HG03135 (cell line): Measurements from ENCODE around the gene ADD3.

Source experiments
- ATAC-seq: cut with Tn5 transposase; IDR thresholded peaks from one replicate; pipeline ENCODE4 v1.9.1; 2021; ENCODE audit warnings: mild to moderate bottlenecking, moderate library complexity; ENCODE audit not compliant: unreplicated experiment

Gene ADD3, protein sequence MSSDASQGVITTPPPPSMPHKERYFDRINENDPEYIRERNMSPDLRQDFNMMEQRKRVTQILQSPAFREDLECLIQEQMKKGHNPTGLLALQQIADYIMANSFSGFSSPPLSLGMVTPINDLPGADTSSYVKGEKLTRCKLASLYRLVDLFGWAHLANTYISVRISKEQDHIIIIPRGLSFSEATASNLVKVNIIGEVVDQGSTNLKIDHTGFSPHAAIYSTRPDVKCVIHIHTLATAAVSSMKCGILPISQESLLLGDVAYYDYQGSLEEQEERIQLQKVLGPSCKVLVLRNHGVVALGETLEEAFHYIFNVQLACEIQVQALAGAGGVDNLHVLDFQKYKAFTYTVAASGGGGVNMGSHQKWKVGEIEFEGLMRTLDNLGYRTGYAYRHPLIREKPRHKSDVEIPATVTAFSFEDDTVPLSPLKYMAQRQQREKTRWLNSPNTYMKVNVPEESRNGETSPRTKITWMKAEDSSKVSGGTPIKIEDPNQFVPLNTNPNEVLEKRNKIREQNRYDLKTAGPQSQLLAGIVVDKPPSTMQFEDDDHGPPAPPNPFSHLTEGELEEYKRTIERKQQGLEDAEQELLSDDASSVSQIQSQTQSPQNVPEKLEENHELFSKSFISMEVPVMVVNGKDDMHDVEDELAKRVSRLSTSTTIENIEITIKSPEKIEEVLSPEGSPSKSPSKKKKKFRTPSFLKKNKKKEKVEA

DNA sequence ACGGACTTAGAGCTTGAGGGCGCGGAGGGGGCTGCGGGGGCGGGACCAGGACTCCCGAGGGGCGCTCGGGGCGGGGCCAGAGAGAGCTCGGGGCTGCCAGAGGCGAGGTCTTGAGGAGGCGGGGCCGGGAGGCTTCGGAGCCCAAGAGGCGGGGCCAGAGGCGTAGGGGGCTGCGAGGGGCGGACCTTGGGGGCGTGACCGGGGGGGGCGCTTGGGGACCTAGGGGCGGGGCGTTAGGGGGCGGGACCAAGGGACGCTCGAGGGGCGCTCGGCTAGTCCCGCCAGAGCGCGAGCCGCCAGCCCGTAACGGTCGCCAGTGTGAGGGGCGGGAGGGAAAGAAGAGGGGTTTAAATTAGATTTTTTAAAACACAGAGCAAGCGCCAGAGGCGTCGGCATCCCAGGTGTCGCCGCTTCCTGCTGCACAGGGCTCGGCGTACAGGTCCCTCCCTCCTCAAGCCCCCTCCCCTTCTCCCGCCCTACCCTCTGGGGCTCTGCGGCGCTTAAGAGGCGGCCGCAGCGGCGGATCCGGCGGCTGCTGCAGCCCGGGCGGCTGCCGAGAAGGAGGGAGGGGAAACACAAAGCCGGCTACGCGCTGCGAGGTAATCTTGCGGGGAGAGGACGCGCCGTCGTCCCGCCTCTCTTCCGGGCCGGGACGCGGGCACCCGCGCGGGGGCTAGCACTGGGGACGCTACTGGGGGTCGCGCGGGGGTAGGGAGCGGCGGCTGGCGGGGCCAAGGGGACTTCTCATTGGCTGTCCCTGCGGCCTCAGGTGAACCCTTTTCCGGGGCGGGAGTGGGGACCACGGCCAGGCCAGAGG, at the start of gene ADD3:
ADD3 (plus strand) TSS at position 284 of the 817 bp plus-strand sequence. CDS start 92,670 bp downstream, outside the sequence.
- ATAC-seq, result peak; percentile 67

DNA sequence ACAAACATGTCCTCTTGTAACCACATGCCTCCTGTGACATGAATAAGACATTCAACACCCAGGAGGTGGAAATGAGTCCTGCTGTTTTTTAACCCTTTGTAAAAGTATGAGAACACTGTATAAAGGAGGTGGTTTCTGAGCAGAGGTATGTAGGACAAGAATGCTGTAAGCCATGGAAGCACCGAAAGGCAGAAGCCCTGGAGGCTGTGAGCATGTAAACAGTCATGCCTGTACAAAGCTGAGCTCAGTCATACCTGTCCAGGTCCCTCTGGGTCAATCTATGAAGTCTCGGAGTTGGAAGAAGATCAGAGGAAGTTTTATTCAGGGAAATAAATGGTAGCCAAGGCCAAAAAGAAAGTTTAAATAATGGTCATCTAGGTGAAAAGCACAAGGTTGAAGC, 49.7 kb upstream of the ADD3 start:
- no peak for ATAC-seq

DNA sequence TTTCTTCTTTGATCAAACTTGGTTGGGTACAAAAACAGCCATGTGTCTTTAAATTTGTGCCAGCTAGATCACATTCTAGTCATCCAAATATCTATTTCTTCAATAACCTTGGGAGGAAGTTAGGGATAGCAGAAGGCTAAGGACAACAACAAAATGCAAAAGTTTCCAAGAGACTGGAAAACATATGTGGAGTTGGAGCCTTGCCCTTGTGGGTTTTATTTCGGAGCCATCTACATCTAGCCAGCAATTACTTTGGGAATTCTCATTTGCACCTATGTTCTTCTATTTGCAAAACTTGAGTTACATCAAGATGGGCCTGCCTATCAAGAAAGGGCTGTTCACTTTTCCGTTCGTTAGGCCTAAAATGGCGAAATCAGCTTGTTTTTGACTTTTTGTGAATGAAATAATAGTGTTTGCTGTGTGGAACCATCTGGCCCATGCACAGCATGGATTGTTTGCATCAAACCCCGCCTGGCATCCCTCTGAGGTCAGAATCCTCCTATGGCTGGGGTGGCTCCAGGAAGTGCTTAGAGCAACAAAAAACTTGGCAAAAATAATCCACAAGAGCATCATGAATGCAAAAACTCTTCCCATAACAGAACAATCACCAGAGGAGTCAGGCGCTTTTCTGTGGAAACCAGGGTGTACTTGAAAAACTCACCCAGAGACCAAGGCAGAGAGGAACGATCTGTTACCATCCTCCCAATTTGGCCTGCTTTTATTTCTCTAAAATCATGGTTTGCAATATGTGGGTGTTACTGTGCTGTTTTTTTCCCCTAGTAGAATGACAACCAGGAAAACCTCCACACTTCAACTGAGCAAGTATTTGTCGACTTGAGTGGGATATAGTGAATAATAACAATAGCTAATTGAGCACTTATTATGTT, 48.3 kb upstream of the ADD3 start:
- ATAC-seq, result no peak

DNA sequence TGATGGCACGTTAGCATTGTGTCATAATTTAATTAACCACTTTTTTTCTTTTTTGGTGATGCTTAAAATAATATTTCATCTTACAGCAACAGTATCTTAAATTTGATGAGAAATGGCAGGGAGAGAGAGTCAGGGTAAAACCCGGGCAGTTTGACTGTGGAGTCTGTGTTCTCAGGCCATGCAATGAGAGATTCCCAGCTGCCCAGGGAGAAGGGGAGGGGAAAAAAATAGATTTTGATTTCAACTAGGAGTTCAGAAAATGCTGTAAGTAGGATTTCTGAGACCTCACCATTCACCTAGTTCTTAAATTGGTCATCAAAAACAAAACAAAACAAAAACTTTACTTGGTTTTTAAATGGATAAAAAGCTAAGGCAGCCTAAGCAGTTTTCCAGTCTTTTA, 47.1 kb upstream of the ADD3 start:
- no peak for ATAC-seq

DNA sequence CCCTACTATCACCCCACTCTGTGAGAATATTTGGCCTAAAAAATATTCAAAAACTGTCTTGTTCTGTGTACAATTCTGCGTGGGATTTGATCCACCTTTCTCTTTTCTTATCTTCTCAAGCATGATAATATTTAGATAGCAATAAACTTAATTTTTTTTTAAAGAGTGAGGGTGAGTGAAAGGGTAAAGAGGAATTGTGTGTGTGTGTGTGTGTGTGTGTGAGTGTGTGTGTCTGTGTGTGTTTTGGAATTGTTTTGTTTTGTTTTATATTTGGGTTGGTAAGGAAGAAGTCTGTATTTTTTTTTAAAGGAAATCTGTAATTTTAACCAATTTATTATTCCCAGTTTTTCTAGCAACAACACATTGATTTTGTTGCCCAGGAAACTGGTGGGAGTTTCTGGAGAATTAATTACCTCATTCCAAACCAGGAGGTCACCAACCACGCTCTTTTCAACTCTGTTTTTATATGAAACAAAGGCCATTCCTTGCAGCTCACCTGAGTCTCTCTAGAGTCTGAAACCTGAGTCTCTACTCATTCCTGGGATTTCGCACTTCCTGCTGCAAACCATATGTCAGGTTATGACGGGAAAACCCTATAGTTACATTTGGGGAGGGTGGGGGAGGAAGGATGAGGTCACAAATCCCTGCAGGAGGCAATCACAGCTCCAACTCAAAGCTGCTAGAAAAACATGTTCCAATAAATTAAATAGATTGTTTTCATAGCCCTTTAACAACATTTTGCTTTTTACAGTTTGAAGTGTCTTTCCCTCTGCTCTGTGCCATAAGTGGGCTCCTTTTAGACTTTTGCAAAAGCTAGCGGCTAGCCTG, 46.4 kb upstream of the ADD3 start:
- no peak for ATAC-seq

DNA sequence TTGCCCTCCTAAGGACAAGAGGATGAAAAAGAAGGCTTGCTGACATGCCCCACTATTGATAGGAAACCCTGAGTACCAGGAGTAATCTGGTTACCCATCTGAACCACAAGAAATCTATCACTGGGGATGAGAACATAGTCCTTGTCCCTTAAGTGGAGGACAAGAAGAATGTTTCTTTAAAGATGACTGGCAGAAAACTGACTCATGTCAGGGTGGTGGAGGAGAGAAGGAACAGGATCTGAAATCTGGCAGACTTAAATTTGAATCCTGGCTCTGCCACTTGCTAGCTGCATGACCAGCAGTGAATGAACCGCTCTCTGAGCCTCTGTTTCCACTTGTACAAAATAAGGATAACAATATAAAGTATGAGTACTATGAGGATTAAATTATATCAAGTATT, 45.5 kb upstream of the ADD3 start:
- ATAC-seq, result no peak

DNA sequence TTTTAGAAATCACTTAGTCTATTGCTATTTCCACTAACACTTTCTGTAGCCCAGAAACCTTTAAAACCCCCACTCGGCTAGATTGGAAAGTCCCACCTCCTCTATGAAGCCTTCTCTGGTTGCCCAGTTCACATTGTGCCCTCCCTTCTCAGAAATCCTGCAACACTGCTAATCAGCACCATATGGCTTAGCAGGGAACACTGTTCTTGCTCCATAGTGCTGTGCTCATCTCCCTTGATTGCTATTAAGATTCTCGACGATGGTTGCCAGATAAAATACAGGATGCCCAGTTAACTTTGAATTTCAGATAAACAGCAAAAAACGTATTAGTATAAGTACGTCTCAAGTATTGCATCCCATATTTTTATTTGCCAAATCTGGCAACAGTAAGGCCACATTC, 44.3 kb upstream of the ADD3 start:
- no peak for ATAC-seq

DNA sequence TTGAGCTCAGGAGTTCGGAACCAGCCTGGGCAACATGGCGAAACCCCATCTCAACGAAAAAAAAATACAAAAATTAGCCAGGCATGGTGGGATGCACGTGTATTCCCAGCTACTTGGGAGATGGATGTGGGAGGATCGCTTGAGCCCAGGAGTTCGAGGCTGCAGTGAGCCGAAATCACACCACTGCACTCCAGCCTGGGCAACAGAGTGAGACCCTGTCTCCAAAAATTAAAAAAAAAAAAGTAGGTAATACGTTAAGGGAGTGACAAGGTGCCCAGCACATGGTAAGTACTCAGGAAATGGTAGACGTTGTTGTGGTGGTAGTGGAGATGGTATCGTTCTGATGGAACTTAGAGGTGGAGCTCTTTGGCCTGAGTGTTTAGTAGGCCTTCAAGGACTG, 43.5 kb upstream of the ADD3 start:
- no peak for ATAC-seq

DNA sequence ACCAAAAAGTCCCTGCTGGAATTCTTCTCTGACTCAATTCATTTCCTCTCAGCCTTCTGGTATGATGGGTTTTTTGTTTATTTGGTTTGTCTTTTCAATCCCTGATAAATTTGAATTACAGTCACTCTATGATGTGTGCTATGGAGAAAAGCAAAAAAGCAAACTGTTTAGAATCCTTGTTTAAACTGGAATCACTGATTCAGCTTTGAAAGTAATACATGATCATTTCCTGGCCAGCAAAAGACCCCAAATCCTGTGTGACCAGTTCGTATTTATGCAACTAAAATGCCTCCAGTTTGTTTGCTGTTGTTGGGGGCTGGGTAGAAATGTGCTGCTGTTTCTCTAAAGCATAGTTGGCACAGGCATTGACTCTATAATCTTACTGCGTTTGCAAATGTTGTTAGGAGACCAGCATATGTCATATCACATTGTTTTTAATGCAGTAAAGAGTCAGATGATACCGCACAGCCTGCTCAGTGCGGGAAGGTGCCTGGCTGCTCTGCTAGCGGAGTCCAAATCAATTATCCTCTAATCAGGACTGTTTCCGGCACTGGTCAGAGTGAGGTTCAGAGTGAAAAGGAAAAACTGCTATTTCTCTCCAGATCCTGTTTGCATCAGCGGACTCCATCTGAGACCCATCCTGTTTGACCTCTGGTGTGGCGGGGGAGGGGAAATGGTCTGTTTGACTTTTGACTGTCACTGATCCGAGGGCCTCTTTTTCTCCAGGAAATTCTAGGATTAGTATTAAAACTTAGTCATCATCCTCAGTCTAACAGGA, 40.6 kb upstream of the ADD3 start:
- ATAC-seq, result no peak

DNA sequence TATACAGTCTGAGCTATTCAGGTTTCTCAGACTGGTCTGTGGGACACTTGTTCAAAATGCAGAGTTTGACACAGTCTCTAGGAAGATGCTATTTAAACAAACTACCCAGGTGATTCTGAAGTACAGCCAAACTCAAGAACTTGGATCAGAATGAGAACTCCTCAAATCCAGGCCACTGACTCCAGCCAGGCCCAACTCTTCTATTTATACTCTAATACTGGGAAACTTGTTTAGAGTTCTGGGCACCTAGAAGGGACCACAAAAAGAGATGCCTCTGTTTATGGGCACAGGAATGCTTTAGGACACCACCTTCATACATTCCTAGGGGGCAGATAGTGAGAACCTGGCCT, 40.1 kb upstream of the ADD3 start:
- no peak for ATAC-seq

DNA sequence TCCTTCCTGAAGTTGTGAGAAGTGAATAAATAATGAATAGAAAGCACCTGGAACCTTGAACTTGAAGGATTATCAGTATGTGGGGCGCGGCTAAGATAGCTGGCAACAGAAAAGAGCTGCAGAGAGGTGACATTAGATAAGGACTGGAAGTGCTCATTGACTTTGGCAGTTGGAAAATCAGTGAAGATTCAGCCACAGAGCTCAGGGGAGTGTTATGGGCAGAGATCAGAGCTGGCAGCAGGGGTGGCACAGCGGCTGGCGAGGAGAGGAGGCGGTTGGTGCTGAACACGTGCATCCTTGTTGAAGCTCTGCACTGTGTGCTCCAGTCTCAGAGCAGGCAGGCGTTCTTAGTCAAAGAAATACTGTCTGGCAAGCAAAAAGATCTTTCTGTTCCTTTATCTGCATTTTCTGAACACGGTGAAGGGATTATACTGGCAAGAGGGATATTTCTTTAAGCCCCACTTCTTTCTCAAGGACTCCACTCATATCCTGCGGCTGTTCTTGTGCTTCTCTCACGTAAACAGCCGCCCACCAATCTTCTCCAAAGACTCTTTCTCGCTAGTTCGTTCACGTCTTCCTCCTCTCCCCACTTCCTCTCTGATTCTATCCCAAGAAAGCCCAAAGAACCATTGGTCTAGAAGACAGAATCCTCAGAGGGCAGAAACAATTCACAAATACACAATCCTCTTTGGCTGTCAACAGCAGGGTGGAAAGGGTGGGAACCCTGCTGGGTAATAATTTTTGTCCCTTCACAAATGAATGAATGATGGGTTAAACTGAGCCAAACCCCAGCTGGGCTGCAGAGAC, 38.6 kb upstream of the ADD3 start:
- no peak for ATAC-seq

DNA sequence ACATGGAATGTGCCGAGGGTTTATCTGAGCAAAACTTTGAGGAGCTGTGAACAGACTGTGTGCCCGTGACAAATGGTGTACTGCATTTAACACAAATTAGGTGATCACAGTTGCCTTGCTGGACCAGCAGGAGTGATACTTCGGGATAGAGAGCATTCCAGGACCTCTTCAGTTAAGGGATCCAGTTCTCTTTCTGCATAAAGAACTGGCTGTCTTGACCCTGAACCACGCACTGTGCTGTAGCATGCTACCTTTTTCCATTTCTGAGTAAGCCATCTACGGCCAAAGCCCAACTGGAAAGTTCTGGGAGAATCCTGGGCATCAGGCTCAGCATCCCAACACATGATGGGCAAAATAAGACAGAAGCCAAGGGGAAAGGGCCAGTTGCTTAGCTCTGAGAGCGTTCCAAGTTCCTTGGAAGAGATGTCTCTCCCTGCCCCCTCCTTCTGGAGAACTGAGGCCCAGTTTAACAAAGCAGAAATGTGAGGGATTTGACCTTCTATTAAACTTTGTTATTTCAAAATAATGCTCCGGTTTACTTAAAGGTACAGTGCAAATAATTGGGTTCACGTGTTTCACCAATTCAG, 37.9 kb upstream of the ADD3 start:
- ATAC-seq, result no peak

DNA sequence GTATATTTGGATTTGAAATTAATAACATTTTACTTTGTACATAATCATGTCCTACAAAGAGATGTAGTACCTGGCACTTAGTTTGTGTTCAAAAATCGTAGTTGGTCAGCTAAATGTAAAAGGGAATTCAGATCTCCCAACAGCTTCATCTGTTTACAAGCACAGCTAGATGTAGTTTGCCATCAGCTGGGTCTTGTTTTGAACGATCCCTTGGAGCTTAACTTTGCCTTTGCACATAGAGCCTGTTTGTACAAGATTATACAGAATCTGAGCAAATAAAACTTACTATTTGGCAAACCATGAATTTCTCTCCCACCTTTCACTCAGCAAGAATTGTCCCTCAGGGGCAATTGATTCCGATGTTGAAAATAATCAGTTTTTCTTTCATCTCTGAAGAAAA, 36.1 kb upstream of the ADD3 start:
- no peak for ATAC-seq

DNA sequence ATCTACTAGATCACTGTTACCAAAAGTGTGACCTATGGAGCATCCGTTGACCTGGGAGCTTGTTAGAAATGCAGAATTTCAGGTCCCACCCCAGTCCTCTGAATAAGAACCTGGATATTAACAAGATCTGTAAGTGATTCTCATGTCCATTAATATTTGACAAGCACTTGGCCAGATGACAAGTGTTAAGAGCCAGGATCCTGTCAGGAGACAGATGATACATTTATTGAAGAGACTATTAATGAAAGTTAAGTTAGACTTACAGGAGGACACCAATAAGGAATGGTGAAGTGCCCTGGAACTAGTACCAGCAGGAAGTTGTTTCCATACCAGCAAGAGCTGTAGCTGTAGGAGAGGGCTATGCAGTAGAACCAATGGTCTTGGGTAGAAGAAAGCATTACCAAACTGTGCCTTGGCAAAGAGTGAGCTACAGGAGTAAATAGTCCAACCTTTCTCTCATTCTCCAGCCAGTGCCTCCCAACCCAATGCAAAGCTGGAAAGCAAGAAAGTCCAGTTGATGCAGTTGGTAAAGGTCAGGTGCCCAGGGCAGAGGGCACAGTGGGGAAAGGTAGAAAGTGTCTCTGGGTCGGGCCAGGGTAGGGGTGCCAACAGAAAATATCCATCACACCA, 35.3 kb upstream of the ADD3 start:
- ATAC-seq, result no peak

DNA sequence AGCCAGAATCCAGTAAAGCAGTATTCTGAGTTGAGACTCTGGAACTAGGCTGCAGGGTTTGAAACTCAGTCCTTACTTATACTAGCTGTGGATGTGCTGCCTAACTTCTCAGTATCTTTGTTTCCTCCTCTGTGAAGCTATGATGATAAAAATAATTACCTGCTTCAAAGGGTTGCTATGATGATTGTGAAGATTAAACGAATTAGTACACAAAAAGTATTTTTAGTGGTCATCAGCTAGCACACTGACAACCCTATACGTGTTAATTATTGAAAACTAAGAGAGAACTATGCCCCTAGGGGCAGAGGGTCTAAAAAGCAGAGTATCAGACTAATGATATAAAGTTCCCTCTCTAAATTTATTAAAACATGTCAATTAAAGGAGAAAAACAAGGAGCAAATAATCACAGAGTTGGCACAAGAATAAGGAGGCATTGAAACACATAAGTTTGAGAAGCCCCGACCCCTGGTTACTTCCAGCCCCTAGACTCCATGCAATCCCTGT, 34.4 kb upstream of the ADD3 start:
- ATAC-seq, result no peak

DNA sequence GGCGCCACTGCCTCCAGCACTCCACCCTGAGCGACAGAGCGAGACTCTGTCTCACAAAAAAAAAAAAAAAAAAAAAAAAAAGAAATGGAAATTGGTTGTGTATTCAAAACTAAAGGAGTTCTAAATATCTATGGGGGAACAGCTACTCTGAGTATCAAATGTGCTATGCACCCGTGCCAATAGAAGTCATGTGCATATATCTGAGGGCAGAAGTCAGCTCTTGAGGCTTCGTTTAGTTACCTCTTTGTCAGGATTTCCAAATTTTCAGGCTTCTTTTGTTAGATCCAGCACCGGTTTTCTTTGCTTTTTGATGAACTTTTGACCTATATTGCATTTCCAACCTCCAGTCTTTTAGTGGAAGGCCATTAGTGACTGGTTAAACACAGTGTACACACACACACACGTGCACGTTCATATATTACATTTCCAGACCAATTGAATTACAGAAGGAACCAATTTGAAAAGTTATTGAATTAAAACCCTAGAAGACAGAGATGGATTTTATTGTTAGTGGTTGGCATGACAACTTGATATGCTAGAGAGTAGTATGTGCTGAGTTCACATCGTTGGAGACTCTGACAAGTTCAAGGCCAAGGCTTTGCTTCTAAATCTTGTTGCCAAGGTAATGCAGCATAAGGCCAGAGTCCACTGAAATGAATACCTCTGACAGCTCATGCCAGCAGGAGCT, 33.1 kb upstream of the ADD3 start:
- ATAC-seq, result no peak
